HG02588 (cell line): ENCODE measurements around the gene BBS4.
"Not testable (repeated sequence)": the region's sequence is repeated elsewhere in the genome, so short reads cannot be mapped to it uniquely, and the experiment has no call there.

Experiments used
- ATAC-seq: cut with Tn5 transposase; IDR thresholded peaks from one replicate; pipeline ENCODE4 v1.9.1; 2021; ENCODE audit warnings: mild to moderate bottlenecking, moderate library complexity; ENCODE audit not compliant: unreplicated experiment

BBS4 gene

DNA sequence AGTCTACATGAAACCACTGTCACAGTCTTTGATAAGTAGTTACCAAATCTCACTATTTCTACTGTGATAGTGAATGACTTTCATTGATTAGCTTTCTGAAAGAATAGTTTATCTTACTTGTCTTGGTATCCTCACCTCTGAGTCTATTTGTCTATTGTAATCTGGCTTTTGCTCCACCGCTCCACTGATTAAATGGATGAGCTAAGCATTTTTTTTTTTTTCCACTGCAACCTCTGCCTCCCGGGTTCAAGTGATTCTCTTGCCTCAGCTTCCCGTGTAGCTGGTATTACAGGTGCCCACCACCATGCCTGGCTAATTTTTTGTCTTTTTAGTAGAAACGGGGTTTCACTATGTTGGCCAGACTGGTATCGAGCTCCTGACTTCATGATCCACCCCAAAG, 12.9 kb downstream of the BBS4 start:
- no peak for ATAC-seq

DNA sequence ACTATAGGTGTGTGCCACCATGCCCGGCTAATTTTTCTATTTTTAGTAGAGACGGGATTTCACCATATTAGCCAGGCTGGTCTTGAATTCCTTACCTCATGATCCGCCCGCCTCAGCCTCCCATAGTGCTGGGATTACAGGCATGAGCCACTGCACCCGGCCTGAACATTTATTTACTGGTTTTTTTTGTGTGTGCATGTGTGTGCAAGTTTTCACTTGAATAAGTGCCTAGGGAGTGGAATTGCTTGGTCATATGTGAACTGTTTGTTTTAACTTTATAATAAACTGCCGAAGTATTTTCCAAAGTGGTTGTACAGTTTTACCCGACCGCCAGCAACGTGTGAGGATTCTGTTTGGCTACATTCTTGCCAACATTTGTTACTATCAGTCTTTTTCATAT, 14.1 kb downstream of the BBS4 start:
- no peak for ATAC-seq

DNA sequence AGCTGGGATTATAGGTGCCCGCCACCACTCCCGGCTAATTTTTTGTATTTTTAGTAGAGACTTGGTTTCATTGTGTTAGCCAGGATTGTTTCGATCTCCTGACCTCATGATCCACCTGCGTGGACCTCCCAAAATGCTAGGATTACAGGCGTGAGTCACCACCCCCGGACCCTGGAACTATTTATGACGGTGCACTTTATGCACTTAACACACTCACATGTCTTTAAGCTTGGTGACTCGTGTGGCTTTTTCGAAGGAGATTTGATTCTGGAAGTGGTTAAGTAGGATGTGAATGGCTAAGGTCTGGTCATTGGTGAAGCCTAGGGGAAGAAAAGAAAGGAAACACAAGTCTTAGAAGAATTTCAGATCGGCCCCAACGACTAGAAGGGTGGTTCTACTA, 20.3 kb downstream of the BBS4 start:
- no peak for ATAC-seq

DNA sequence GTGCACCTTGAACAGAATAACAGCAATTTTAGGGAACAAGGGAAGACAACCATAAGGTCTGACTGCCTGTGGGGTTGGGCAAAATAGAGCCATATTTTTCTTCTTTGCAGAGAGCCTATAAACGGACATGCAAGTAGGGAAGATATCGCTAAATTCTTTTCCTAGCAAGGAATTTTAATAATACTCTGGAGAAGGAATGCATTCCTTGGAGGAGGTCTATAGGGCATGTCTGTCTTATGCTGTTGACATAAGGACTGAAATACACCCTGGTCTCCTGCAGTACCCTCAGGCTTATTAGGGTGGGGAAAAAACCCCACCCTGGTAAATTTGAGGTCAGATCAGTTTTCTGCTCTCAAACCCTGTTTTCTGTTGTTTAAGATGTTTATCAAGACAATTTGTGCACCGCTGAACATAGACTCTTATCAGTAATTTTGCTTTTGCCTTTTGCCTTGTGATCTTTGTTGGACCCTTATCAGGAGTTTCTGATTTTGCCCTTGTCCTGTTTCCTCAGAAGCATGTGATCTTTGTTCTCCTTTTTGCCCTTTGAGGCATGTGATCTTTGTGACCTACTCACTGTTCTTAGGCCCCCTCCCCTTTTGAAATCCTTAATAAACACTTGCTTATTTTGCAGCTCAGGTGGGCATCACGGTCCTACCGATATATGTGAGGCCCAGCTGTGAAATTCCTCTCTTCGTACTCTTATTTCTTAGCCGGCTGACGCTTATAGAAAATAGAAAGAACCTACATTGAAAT, 22.7 kb downstream of the BBS4 start:
- not testable (repeated sequence) for ATAC-seq

DNA sequence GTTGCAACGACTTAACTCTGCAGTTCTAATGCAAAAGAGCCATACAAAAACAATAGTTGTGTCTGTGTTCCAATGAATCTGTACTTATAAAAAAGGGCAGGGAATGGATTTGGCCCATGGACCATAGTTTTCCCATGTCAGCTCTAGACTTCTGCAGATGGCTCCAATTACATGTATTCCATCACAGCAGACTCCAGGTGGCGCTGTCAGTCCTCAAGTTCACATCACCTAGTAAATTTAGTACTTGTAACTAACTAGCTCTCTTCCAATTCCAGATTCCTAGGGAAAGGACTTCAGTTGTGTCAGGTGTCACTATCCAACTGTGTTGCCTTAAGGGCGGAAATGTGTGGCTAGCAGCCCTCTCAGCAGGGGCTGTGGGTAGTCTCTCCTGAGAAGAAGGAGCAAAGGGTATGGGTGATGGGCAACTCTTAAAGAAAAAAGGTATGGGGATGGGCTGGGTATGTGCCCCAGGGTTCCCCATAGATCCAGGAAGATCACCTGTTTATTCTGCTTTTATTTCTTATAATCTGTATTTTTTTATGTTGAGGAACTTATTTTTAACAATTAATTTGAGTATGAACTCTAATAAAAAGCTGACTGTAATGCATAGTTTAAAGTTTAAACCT, 36.2 kb downstream of the BBS4 start:
- ATAC-seq = no peak

DNA sequence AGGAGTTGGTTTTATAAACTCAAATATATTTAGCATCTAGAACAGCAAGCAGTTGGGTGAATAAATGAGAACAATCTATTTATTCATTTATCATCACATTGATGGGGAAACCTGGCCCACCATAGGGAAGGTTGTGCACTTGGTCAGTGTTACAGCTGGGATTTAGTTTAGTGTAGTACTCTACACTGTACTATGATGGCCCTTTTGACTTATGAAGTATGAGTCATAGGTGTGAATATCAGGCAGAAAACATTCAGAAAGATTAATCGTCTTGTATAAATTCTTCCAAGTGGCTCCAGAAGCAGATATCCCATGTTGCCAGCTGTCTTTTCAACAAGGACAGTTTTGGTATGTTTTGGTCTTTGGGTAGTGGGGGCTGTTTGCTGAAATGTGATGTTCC, 38.0 kb downstream of the BBS4 start:
- no peak for ATAC-seq

DNA sequence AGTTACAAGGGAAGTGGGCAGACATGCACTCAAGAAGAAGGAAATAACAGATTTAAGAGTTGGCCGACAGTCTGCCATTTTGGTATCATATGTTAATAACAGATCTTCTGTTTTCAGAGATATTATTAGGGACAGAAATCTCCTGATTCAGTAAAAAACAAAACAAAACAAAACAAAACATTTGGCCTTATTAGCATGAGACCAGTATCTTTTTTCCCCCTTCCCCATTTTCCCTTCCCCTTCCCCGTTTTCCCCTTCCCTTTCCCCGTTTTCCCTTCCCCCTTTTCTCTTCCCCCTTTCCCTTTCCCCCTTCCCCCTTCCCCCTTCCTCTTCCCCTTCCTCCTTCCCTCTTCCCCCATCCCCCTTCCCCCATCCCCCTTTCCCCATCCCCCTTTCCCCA, 39.4 kb downstream of the BBS4 start:
- no peak for ATAC-seq

DNA sequence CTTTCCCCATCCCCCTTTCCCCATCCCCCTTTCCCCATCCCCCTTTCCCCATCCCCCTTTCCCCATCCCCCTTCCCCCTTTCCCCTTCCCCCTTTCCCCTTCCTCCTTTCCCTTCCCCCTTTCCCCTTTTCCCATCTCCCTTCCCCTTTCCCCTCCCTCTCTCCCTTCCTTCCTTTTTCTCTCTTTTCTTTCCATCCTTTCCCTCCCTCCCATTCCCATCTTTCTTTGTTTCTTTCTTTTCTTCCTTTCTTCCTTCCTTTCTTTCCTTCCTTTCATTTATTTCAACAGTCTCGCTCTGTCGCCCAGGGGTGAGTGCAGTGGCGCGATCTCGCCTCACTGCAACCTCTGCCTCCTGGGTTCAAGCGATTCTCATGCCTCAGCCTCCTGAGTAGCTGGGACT, 39.8 kb downstream of the BBS4 start:
- not testable (repeated sequence) for ATAC-seq

DNA sequence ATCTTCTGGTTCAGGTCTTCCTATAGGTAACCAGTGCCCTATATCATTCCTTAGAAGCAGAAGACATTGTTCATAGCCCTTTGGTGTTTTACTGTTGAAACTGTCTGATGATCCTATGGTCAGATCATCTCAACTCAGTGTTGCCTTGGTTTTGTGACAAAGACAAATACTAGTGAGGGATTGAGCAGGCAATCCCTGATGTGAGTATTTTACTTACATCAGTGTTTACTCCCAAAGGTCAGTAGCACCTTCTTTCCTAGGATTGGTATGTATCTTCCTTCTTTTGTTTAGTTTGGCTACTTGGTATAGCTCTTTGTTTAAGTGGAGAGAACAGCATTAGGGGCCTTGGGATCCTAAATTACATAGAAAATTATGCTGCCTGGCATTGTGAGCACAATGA, 41.1 kb downstream of the BBS4 start:
- ATAC-seq = no peak

DNA sequence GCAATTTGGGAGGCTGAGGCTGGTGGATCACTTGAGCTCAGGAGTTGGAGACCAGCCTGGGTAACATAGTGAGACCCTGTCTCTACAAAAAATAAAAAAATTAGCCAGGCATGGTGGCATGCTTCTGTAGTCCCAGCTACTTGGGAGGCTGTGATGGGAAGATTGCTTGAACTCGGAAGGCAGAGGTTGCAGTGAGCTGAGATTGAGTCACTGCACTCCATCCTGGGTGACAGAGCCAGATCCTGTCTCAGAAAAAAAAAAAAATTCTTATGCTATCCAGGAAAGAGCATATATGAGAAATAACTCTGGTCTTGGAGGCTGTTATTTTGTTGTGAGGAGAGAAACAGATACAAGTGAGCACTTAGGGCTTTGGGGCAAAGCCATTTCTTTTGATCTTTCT, 42.2 kb downstream of the BBS4 start:
- ATAC-seq = not testable (repeated sequence)

DNA sequence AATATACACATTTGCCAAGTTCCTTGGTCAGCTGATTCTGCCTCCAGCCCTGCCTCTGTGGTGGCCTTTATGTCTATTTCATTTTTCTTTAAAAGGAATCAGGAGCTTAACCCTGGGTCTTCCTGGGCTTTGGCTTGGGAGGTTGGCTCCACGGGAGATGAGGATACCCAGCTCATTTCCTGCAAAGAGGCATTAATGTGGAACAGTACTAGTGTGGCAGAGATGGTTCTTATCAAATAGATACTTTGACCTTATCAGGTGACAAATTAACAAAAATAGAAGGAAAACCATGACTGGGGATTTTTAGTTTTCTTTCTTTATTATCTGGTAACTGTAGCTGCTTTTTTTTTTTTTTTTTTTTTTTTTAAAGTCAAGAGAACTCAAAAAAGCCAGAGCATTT, 42.8 kb downstream of the BBS4 start:
- ATAC-seq = no peak

DNA sequence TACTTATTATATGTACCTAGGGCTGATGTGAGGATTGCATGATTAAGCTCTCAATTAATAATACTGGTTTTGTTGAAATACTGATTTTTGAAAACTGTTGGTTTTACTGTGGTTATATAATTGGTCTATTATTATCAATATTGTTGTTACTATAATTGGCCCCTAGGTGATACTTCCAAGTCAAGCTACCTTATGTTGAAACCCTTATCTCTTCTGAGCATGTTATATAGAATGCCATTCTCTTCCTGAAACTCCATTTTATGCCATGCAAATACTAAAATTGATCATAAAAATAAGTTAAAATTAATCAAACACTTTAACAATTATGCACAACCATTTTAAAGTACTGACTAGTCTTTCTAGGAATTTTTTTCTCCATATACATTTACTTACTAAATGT, 46.1 kb downstream of the BBS4 start:
- no peak for ATAC-seq

DNA sequence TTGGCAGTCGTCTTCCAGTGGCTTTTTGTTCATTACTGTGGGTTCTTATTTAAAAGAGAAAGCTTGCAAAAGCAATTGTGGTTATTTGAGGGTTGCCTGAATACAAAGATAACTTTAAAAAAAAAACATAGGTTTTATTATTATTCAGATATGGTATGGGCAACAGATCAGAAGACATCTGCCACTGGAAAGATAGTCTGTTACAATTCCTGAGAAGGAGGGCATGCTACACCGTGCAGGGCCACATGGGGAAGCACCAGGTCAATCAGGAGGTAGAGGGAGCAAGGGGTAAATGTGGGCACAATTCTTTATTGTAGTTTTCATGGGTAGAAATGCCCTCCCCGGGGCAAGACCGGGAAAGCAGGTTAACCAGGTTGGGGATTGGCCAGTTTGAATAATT, 46.5 kb downstream of the BBS4 start:
- ATAC-seq = no peak

DNA sequence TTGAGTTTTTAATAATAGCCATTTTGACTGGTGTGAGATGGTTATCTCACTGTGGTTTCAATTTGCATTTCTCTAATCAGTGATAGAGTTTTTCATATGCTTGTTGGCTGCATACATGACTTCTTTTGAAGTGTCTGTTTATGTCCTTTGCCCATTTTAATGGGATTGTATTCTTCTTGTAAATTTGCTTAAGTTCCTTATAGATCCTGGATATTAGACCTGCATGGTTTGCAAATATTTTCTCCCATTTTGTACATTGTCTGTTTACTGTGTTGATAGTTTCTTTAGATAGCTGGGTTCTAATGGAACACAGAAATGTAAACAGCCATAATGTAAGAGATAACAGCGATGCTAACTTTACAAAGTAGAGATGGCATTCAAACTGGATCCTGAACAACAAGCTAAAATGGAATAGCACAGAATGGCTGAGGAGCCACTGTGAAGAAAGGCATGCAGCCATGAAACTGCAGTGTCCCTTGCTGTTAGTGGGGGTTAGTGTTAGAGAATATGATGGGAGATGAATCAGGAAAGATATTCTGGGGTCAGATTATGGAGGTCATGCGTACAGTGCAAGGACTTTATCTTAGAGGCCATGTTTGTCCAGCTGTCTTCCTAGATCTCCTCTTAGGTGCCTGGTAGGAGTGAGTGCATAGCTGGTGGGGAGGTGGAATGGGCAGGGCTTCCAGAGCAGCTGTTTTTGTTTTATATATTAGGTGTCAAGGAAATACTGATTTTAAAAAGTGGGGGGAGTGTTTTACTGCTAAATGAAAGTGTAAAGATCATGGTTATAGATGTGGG, 48.1 kb downstream of the BBS4 start:
- ATAC-seq = no peak

DNA sequence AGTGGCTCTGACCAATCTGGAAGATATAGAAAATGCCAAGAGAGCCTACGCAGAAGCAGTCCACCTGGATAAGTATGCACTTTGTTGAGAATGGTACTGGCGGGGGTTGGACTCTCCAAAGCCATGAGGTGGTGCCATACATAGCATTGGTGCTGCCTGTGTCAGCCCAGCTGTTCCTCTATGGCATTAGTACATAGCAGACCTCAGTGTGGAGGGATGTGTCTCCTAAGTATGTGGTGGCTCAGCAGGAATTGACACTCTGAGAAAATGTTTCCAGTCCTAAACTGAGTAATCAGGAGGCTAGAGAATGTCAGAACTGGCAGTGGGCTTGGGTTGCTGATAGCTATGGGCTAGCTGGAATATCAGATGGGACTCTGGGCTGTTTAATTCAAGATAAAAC, 49.1 kb downstream of the BBS4 start:
- ATAC-seq = no peak

DNA sequence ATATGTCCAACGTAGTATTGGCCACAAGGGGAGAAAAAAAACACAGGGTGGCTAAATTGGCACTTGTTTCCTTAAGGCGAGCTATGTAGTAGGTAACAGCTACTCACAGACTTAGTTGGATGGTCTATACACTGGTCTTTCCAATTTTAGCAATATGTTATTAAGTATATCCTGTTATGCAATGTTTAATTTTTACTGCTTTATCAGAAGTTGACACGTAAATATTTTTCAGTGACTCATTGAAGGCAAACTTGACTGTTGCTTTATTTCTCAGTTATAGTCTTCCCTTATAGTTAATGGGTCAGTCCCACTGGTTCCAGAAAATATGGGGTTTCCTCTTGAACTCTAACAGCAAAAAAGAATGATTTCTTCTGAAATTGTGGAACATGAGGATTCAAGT, 51.1 kb downstream of the BBS4 start:
- no peak for ATAC-seq

DNA sequence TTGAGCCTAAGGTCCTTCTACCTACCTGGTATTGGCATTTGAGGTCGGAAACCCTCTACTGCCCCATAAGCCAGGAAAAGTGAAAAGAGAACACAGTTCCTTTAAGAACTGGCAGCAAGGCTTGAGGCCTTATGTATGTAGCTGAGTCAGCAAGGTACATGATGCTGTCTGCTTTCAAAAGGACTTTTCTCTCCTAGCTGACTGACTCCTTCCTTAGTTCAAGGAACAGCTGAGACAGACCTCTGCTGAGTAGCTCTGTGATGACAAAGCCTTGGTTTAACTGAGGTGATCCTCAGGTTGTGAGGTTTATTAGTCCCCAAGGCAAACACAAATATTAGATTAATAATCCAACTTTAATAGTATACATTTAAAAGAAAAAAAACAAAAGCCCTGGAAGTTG, 51.7 kb downstream of the BBS4 start:
- ATAC-seq = no peak

DNA sequence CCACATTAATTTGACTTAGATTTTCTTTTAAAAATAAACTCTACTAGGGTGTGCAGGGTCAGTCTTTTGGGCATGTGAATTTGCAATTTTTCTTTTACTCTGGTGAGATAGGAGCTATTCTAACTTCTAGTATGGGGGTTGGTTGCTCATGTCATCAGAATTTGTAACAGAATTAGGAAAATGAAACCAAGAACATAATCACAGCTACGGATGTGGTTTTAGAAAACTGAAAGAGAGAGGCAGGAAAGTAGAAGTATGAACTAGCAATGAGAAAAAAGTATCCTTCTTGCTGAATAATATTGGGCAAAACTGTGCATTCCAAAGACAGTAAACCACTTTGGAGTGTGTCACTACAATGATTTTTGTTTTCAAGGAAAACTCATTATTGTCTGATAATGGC, 54.2 kb downstream of the BBS4 start:
- ATAC-seq = no peak

DNA sequence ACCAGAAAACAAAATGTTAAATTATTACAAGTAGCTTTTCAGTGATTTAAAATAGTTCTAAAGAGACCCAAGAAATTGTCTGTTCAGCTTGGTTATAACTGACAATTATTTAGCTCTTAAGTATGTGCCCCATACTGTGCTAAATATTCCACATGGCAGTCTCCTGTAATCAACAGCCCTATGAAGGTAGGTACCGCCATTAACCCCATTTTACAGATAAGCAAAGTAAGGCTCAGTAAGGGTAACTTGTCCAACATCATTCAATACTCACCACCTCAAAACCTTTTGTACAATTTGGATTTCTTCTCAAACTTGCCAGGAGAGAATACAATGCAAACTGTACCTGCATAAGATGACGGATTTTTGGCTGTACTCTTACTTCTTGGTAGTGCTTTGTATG, 63.7 kb downstream of the BBS4 start:
- no peak for ATAC-seq

DNA sequence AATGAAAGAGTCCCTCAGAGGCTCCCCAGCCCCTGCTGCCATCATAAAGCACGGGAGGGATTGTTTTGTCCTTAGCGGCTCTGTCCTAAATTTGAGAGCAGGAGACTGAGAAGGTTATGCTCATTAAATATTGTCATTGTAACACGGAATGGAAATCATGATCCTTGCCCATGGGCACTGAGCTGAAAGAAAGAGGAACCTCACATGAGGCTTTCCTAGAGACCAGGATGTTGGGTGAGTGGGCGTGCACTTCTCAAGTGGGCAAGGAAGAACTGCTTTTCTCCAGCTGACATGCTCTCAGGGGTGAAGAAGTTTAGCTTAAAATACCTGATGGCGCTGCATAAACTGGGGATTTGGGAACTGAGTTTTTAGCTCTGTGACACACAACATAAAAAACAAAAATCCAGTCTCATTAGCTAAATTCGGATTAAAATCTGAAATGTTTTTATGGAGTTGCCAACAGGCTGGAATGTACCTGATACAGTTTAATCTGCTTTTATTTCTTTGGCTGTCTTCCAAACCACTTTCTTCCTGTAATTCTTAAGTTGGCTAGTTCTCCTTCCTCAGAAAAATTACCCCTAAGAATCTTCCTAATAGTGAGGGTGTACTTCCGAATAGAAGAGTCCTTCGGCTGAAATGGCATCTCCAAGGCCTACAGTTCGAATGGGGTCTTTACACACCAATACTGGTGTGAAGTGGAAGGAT, 65.9 kb downstream of the BBS4 start:
- ATAC-seq = no peak

DNA sequence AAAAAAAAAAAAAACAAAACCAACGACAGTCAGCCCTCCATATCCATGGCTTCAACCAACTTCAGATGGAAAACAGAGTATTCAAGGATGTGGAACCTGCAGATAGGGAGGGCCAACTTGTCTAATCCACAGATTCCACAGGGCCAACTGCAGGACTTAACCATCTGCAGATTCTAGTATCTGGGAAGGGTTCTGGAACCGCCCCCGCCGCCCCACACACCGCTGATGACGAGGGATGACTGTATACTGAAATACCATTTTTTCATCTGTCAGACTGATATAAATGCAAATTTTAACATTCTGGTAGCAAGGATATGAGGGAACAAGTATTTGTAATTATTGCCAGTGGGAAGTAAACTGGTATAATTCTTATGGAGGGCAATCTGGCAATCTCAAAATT, 68.1 kb downstream of the BBS4 start:
- ATAC-seq = no peak

DNA sequence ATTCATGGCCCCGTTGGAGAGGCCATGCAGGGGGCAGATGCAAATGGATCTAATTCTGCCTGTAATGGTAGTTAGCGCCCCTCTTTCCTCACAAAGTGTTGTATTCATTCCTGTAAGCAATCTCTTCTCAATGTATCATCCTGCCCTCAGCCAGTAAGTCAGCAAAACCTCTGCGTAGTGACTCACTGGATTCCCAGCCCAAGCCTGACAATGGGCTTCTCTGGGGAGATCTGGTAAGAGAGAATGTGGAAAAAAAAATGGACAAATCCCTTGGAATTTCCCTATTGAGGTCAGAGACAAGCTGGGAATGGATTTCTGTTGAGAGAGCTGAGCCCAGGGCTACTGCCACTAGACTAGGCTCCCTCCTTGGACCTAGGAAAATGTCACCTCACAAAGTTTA, 72.2 kb downstream of the BBS4 start:
- ATAC-seq = no peak
